HTERT RPE-1 (cell line): ENCODE measurements around the gene FBXO33.

Experiments
- in situ Hi-C: fragments of 300-500 bp; cut with MboI; formaldehyde crosslinking; loops from 4 replicates; pipeline ENCODE4 v1.14.3; 2020; ENCODE audit warnings: low sequenced_read_pairs

The FBXO33 gene, protein sequence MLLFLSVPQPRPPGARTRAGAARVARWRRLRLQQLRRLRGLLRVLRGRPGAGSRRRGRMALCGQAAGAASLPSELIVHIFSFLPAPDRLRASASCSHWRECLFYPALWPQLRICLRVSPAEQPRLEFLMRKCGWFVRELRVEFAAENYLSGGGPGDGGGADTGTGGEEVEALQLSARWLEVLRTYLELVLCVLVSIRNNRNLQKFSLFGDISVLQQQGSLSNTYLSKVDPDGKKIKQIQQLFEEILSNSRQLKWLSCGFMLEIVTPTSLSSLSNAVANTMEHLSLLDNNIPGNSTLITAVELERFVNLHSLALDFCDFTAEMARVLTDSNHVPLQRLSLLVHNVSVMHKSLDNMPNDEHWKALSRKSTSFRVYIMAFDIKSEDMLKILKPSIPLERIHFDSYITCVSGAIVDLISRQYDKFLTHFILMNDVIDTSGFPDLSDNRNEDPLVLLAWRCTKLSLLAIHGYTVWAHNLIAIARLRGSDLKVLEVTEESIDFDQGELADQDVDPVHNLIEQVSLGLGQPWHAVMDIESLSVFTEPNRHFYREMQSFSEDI

GRCh38 chr14:39432179-39432618, at the start of gene FBXO33:
Gene FBXO33, minus strand, starts transcription at chr14:39432433. Its CDS starts 271 bp downstream, at chr14:39432162.
- in situ Hi-C loops = no loop called here

GRCh38 chr14:39474416-39474911, 42.2 kb upstream of the FBXO33 start:
- in situ Hi-C loops = no loop called here

GRCh38 chr14:39472078-39472477, 39.8 kb upstream of the FBXO33 start:
- in situ Hi-C loops = no loop called here

DNA sequence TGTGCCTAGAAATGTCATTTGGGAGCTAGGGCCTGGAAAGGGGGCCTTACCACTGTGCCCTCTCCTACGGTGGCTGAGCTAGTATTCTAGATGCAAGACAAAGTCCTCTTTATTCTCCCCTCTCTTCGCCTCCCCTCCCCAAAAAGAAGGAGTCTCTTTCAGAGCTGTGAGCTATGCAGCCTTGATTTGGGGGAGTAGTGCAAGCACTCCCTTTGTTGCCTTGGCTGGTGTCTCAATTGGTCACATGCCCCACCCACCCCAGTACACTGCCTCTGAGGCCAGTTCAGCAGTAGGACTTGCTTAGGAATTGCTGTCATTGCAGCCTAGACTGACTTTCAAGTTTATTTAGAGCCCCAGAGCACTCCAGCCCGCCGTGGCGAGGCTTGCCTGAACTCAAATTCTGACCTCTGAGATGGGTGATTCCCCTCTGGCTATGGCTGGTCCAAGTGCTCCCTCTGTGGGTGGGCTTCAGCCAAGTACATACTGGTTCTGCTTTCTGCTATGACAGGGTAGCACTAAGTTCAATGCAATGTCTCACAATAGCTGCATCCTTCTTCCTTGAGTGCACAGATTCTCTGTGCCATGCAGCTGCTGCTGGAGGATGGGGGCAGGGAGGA, 37.0 kb upstream of the FBXO33 start:
- in situ Hi-C loops = no loop called here

GRCh38 chr14:39467889-39468524, 35.8 kb upstream of the FBXO33 start:
- in situ Hi-C loops = no loop called here

- in situ Hi-C loops = no loop called here
Observed at GRCh38 chr14:39459795-39460478, 27.7 kb upstream of the FBXO33 start.

DNA sequence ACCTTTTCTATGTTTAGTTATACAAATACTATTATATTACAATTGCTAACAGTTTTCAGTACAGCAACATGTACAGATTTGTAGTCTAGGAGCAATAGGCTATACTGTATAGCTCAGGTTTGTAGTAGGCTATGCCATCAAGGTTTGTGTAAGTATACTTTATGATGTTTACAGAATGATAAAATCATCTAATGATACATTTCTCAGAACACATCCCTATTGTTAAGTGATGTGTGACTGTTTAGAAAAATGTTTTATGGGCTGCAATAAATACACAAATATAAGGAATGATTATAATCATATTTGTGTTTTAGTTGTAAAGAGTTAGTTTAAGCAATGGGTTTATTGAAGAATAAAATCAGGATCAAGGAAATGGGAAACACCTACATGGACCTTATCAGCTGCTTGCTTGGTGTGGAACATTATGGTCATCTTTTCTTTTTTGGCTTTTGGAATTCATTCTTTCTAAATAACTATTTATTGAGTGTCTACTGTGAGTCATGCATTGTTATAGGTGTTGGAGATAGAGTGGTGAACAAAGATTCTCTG, 24.5 kb upstream of the FBXO33 start:
- in situ Hi-C loops = no loop called here

DNA sequence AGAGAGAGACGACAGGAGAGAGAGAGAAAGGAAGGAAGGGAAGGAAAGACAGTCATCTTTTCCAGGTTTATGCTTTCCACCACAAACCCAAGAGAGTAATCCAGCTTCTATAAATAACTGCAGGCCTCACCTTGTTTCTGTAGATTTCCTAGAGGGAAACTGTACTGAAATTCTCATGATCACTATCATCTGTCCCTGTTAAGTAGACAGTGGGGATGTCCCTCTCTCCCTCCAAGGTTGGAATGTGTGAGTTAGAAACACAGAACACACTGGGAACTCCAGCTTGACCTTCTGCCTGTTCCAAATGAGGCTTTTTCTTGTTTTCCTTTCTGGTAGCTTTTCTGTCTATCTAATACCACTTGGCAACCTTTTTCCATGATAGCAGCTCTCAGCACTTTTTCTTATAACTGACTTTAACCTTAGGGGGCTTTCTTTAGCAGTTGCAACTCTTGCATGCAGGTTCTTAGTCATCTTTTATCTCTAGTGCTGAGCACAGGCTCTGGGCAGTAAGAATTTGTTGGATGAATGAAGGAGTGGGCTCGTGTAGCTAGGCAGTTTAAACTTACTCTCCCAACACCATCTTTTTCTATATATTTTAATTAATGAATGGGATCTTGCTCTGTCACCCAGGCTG, 22.8 kb upstream of the FBXO33 start:
- in situ Hi-C loops = no loop called here

DNA sequence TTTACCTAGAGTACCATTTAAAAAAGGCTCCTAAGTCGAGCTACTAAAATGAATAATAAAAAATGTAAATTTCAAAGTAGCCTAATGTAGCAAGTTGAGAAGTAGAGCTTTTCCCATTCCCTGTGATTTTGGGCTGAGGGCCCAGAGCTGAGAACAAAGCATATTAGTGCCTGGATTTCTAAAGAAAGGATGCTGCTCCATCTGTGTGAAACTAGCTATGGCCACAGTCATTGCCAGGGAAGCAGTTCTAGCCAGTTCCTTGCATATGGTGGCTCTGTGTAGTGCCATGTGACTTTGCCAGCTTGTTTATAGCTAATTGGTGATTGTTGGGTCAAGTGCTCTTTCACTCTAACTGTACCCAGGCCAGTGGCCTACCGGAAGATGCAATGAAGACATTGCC, 20.4 kb upstream of the FBXO33 start:
- in situ Hi-C loops = no loop called here

- in situ Hi-C loops = no loop called here
Observed at GRCh38 chr14:39451811-39452210, 19.6 kb upstream of the FBXO33 start.

- in situ Hi-C loops = no loop called here
Observed at GRCh38 chr14:39447175-39447661, 15.0 kb upstream of the FBXO33 start.

- in situ Hi-C loops = no loop called here
Observed at GRCh38 chr14:39446131-39446744, 14.0 kb upstream of the FBXO33 start.

GRCh38 chr14:39442293-39442692, 10.1 kb upstream of the FBXO33 start:
- in situ Hi-C loops = no loop called here

DNA sequence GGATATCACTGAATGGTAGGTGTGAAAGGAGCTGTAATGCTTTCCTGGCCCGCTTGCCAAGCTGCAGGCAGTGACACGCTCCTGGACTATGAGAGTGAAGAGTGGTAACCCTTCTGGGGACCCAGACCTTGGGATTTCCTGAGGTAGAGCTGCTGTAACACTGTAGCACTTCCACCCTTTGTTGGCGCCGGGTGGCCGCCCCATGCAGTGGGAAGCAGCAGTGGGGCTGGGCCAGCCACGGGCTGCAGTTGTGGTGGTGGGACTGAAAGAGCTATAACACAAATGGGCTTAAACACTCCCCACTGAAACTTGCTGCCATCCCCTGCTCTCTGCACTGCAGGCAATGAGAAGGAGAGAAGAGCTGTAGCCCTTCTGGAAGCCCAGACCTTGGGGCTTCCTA, 9.6 kb upstream of the FBXO33 start:
- in situ Hi-C loops = no loop called here

- in situ Hi-C loops = no loop called here
Observed at GRCh38 chr14:39440975-39441374, 8.7 kb upstream of the FBXO33 start.

- in situ Hi-C loops = no loop called here
Observed at GRCh38 chr14:39435241-39435640, 3.0 kb upstream of the FBXO33 start.

DNA sequence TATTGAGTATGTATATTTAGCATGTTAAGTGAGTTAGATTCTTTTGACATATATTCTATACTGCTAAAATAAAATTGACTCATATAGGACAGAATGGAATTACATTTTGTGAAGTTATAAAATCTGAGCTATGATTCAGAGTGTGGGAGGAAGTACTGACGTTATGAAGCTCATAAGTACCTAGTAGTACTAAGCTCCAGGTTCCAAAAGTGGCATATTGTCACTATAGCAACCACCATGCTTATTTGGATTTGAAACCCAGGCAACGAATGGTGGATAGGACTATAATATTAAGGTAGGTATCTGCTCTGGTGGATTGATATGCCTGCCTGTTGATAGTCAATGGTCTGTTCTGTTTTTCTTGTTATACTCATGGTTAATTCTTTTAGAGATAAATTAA, 2.2 kb upstream of the FBXO33 start:
- in situ Hi-C loops = no loop called here

DNA sequence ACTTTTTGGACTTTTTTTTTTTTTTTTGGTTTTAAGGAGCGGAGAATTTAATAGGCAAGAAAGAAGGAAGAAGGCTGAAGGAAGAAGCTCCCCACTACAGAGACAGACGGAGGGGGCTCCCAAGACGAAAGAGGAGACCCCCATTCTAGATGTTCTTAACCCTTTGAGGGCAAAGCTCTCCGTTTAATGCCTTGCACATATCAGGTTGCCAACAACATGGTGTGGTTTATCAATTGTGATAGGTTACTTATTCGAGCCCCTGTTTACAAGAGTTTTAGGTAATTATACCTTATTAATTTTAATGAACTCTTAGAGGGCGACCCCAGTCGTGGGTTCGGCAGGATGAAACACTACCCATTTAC, 1.2 kb upstream of the FBXO33 start:
- in situ Hi-C loops = no loop called here

DNA sequence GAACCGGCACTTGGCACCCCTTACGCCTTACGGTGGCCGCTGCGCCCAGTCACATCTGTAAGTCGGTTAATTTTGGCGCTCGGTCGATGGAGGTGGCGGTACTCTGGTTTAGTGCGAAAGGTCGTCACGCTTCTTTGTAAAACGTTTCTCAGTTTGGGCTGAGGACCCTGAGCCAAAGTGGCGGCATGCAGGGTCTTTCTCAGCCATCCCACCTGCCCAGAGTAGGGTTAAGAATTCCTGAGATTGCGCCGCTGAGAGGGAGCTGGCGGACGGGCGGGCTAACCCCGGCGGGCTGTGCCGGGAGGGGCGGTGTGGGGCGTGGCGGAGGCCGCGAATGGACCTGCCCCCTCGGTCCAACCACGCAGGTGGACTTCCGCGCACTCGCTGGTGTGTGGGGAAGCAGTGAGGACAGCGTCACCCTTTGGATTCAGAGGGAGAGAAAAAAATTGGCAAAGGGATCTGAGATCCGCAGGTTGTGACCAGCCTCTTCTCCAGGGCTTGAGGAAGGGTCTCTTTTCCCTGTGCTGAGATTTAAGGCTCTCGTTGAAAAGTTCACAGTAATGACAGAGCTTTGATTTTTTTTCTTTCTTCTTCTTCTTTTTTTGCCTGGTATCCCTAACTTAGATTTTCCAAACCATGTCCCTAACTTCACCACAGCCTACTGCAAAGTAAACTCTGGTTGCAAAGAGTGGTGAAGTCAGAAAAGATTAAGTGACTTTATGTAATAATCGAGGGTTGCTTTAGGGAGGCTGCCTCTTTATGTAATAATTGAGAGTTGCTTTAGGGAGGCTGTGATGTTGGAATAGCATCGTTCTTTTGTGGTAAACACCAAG, 602 bp upstream of the FBXO33 start:
- in situ Hi-C loops = no loop called here
